Measurements from ENCODE around the gene DET1. TPM values are rescaled to one million over a fixed set of nuclear protein-coding genes. Genes with fewer than 3 reads are reported as not detected.

The DET1 gene
- total RNA-seq, 1 experiment from 2014 or later = 5.5 TPM

Other genes with a start within 250 kb of the DET1 start
- gene MRPL46, start 79.3 kb downstream of the DET1 start, total RNA-seq (2014; rRNA removed; shearing (Covaris generic)) = 33.9 and 37.7 TPM in 2 replicates
- 58.2 and 65.3 TPM in 2 replicates for gene MRPS11, start 79.0 kb downstream of the DET1 start, total RNA-seq (2014; rRNA removed; shearing (Covaris generic))
- 31.1 and 56.2 TPM in 2 replicates for gene AEN, start 74.7 kb upstream of the DET1 start, total RNA-seq (2014; rRNA removed; shearing (Covaris generic))
- 0.50 and 1.2 TPM in 2 replicates for gene ISG20, start 92.3 kb upstream of the DET1 start, total RNA-seq (2014; rRNA removed; shearing (Covaris generic))